ENCODE measurements around the gene EXOC4.

Gene EXOC4

GRCh38 chr7:133522501-133522900 is 269.6 kb downstream of the EXOC4 start:
- ATAC-seq (ENCODE audit: low read depth) = no peak
- no peak overlapping the region for H3K27ac ChIP-seq (ENCODE audit: poor library complexity, severe bottlenecking)
- no peak for DNase-seq (ENCODE audit: low spot score)
- no peaks in the 10 kb centered on the region for H3K9me3 ChIP-seq (ENCODE audit: severe bottlenecking)
- no peak overlapping the region for H3K4me3 ChIP-seq (ENCODE audit: severe bottlenecking)
- no peaks in the 10 kb centered on the region for H3K36me3 ChIP-seq (ENCODE audit: low read depth)
- H3K27me3 ChIP-seq (ENCODE audit: insufficient read depth, poor library complexity, severe bottlenecking) = no peaks in the 10 kb centered on the region
- no peak for TF ChIP-seq CTCF (IDR thresholded peaks at IDR 0.05; ENCODE audit: poor library complexity, severe bottlenecking)
- H3K4me1 ChIP-seq (ENCODE audit: insufficient read depth, poor library complexity, severe bottlenecking) = no peaks in the 10 kb centered on the region

- Histone ChIP-seq H3K27ac (ENCODE audit: poor library complexity, severe bottlenecking) (no peak overlapping the region), H3K36me3 (ENCODE audit: low read depth) (no peaks in the 10 kb centered on the region), H3K27me3 (ENCODE audit: insufficient read depth, poor library complexity, severe bottlenecking) (no peaks in the 10 kb centered on the region), H3K9me3 (ENCODE audit: severe bottlenecking) (no peaks in the 10 kb centered on the region), H3K4me3 (ENCODE audit: severe bottlenecking) (no peak overlapping the region), H3K4me1 (ENCODE audit: insufficient read depth, poor library complexity, severe bottlenecking) (no peaks in the 10 kb centered on the region)
- ATAC-seq (ENCODE audit: low read depth) = no peak
- no peak for TF ChIP-seq CTCF (IDR thresholded peaks at IDR 0.05; ENCODE audit: poor library complexity, severe bottlenecking)
- DNase-seq (ENCODE audit: low spot score) = no peak
Observed at GRCh38 chr7:133528796-133529195, 275.9 kb downstream of the EXOC4 start.

GRCh38 chr7:133529861-133530260 is 277.0 kb downstream of the EXOC4 start:
- peak; percentile 28 for TF ChIP-seq CTCF (IDR thresholded peaks at IDR 0.05; ENCODE audit: poor library complexity, severe bottlenecking)
- H3K4me1 ChIP-seq (ENCODE audit: insufficient read depth, poor library complexity, severe bottlenecking) = no peaks in the 10 kb centered on the region
- ATAC-seq (ENCODE audit: low read depth) = no peak
- DNase-seq (ENCODE audit: low spot score) = no peak
- no peaks in the 10 kb centered on the region for H3K9me3 ChIP-seq (ENCODE audit: severe bottlenecking)
- no peak overlapping the region for H3K27ac ChIP-seq (ENCODE audit: poor library complexity, severe bottlenecking)
- no peak overlapping the region for H3K4me3 ChIP-seq (ENCODE audit: severe bottlenecking)
- no peaks in the 10 kb centered on the region for H3K27me3 ChIP-seq (ENCODE audit: insufficient read depth, poor library complexity, severe bottlenecking)
- H3K36me3 ChIP-seq (ENCODE audit: low read depth) = no peaks in the 10 kb centered on the region

GRCh38 chr7:133530682-133531081 is 277.8 kb downstream of the EXOC4 start:
- no peaks in the 10 kb centered on the region for H3K9me3 ChIP-seq (ENCODE audit: severe bottlenecking)
- DNase-seq (ENCODE audit: low spot score) (no peak), ATAC-seq (ENCODE audit: low read depth) (no peak)

More at GRCh38 chr7:133530682-133531081, 277.8 kb downstream of the EXOC4 start:
- H3K27ac ChIP-seq (ENCODE audit: poor library complexity, severe bottlenecking) = no peak overlapping the region
- H3K4me1 ChIP-seq (ENCODE audit: insufficient read depth, poor library complexity, severe bottlenecking) = no peaks in the 10 kb centered on the region
- no peak overlapping the region for H3K4me3 ChIP-seq (ENCODE audit: severe bottlenecking)
- no peaks in the 10 kb centered on the region for H3K27me3 ChIP-seq (ENCODE audit: insufficient read depth, poor library complexity, severe bottlenecking)
- no peak for TF ChIP-seq CTCF (IDR thresholded peaks at IDR 0.05; ENCODE audit: poor library complexity, severe bottlenecking)
- H3K36me3 ChIP-seq (ENCODE audit: low read depth) = no peaks in the 10 kb centered on the region

Measured in RWPE2 (cell line).